Astrocyte of the spinal cord (primary cell): Measurements from ENCODE around the gene KLF3.
"Not testable (repeated sequence)": the region's sequence is repeated elsewhere in the genome, so short reads cannot be mapped to it uniquely, and the experiment has no call there.

Source experiments
- DNase-seq: peaks from one replicate; pipeline ENCODE4 v3.0.0; 2011; ENCODE audit warnings: low read depth, low spot score
- H3K4me3 ChIP-seq: 2 replicates; pipeline ENCODE4 v1.5.1; 2011; ENCODE audit warnings: low read depth, mild to moderate bottlenecking, low read length, moderate library complexity
- CTCF ChIP-seq: IDR thresholded peaks from 2 replicates; pipeline ENCODE4 v1.5.1; 2012; ENCODE audit warnings: low read depth, mild to moderate bottlenecking, low read length, inconsistent platforms
- in situ Hi-C: cut with HindIII; loops from 2 replicates; pipeline ENCODE4 v1.10.0; 2017; ENCODE audit warnings: low sequenced_read_pairs

KLF3 gene

DNA sequence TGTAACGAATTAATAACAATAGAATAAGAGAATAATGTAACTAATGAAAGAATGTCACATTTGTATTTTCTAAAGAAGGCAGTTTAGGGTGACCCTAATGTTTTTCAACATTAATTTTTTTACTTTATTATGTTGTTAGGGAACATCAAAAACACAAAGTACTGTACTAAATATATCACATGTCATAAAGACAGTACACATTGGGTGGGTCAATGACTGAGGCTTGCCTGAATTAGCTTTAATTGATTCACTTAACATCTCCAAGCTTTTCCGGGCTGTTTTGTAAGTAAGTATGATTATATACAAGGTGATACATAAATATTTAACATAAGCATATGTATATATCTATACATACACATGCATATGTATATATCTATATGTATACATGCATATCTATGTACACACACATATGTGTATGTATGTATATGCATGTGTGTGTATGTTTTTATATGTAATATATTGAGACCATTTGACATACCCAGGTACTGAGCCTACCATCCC, 43.4 kb upstream of the KLF3 start:
- in situ Hi-C loops: no loop called here
- TF ChIP-seq CTCF: no peak
- no peak overlapping the region for H3K4me3 ChIP-seq
- DNase-seq: no peak

DNA sequence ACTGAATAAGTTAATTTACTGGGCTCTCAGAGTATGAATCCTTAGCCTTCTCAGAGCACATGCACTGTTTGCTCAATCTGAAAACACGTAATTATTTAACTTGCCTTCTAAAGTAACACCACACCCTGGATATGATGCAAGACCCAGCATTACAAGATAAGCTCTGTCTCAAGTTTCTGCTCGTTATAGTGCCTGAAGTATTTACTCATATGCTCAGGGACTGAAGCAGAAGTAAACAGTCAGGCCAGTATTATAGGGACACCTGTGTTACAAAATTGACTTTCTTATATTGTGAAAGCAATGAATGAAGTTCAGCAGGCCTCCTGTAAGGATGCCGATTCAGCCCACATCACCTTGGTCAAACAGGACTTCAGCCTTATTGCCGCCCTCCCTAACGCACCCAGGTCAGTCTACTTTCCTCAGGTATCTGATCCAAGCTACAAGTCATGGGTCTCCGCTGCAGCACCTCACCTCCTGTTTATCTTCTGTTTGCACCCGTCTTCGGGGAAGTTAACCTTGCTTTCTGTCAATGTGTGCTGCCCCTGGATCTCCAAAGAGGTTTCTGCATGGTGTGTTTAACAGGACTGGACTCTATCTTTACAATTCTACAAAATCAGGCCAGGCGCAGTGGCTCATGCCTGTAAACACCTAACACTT, 42.8 kb upstream of the KLF3 start:
- H3K4me3 ChIP-seq: no peak overlapping the region
- DNase-seq: no peak
- TF ChIP-seq CTCF: no peak
- in situ Hi-C loops: no loop called here

GRCh38 chr4:38621831-38622230, 42.2 kb upstream of the KLF3 start:
- in situ Hi-C loops: no loop called here
- DNase-seq: no peak
- no peak for TF ChIP-seq CTCF
- no peak overlapping the region for H3K4me3 ChIP-seq

GRCh38 chr4:38622340-38622739, 41.7 kb upstream of the KLF3 start:
- DNase-seq, in situ Hi-C loops, H3K4me3 ChIP-seq: not testable (repeated sequence)

GRCh38 chr4:38623260-38623659, 40.7 kb upstream of the KLF3 start:
- no peak overlapping the region for H3K4me3 ChIP-seq
- DNase-seq: no peak
- TF ChIP-seq CTCF: no peak
- in situ Hi-C loops: no loop called here

- in situ Hi-C loops: no loop called here
- TF ChIP-seq CTCF: no peak
- no peak overlapping the region for H3K4me3 ChIP-seq
- no peak for DNase-seq
Measured at GRCh38 chr4:38624311-38624710, 39.7 kb upstream of the KLF3 start.

- in situ Hi-C loops: no loop called here
- no peak for DNase-seq
- no peak for TF ChIP-seq CTCF
- no peak overlapping the region for H3K4me3 ChIP-seq
Measured at GRCh38 chr4:38625508-38625907, 38.5 kb upstream of the KLF3 start.

DNA sequence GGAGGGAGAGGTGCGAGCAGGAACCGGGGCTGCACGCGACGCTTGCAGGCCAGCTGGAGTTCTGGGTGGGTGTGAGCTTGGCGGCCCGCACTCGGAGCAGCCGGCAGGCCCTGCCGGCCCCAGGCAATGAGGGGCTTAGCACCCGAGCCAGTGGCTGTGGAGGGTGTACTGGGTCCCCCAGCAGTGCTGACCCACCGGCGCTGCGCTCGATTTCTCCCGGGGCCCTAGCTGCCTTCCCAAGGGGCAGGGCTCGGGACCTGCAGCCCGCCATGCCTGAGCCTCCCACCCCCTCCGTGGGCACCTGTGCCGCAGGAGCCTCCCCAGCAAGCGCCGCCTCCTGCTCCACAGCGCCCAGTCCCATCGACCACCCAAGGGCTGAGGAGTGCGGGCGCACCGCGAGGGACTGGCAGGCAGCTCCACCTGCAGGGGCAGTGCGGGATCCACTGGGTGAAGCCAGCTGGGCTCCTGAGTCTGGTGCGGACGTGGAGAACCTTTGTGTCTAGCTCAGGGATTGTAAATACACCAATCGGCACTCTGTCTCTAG, 37.0 kb upstream of the KLF3 start:
- DNase-seq, H3K4me3 ChIP-seq, in situ Hi-C loops: not testable (repeated sequence)
